ENCODE measurements around the gene HOPX. TPM values are rescaled to one million over a fixed set of nuclear protein-coding genes. Genes with fewer than 3 reads are reported as not detected.

Gene HOPX
- total RNA-seq, 1 experiment from 2014 or later: 0.26 TPM

GRCh38 chr4:56650262-56651055, 30.6 kb downstream of the HOPX start:
- H3K27me3 Mint-ChIP-seq (ENCODE audit: low read depth): peaks cover 71% of the 10 kb centered on the region
- H3K27ac Mint-ChIP-seq: no peak overlapping the region
- H3K9me3 Mint-ChIP-seq: peaks cover 16% of the 10 kb centered on the region
- peaks cover 4% of the 10 kb centered on the region; the same call in 1 of the 2 replicates for H3K36me3 Mint-ChIP-seq
- ChIA-PET POLR2A (interaction anchor here (0.6 kb wide), 1 partner anchor 46 kb away, joined by 3 read pairs; no protein-coding TSS in a partner anchor), CTCF (interaction anchor here (1.1 to 2.0 kb wide), 7 partner anchors 10 to 186 kb away, joined by 3 to 11 read pairs (median 5); no protein-coding TSS in a partner anchor)
- H3K4me3 Mint-ChIP-seq: no peak overlapping the region
- TF ChIP-seq ELF4 (CRISPR knock-in tag; IDR thresholded peaks at IDR 0.05; ENCODE audit: low read depth): no peak
- H3K4me1 Mint-ChIP-seq: peaks cover 11% of the 10 kb centered on the region
- ATAC-seq (peak; percentile 79), DNase-seq (ENCODE audit: low spot score) (no peak)

- Mint-ChIP-seq H3K27ac (no peak overlapping the region), H3K27me3 (ENCODE audit: low read depth) (peaks cover 63% of the 10 kb centered on the region), H3K4me3 (no peak overlapping the region), H3K9me3 (peaks cover 16% of the 10 kb centered on the region), H3K4me1 (peaks cover 3% of the 10 kb centered on the region), H3K36me3 (peaks cover 4% of the 10 kb centered on the region; the same call in 1 of the 2 replicates)
- POLR2A ChIA-PET: no interaction called here
- ATAC-seq (no peak), DNase-seq (ENCODE audit: low spot score) (no peak)
- TF ChIP-seq ZBTB21 (CRISPR knock-in tag; IDR thresholded peaks at IDR 0.05; ENCODE audit: borderline replicate concordance): no peak
- CTCF ChIA-PET: interaction anchor here (1.1 to 2.0 kb wide), 7 partner anchors 9 to 187 kb away, joined by 3 to 11 read pairs (median 5); no protein-coding TSS in a partner anchor
These were observed 31.4 kb downstream of the HOPX start for GRCh38 chr4:56649445-56650261.

- CTCF ChIA-PET: no interaction called here
- DNase-seq (ENCODE audit: low spot score): no peak
- peaks cover 4% of the 10 kb centered on the region; the same call in 1 of the 2 replicates for H3K36me3 Mint-ChIP-seq
- no peak overlapping the region for H3K4me3 Mint-ChIP-seq
- no peak overlapping the region for H3K27ac Mint-ChIP-seq
- TF ChIP-seq JAZF1 (CRISPR knock-in tag; IDR thresholded peaks at IDR 0.05) (no peak), FOXJ3 (CRISPR knock-in tag; IDR thresholded peaks at IDR 0.05; ENCODE audit: borderline replicate concordance) (no peak), NFATC4 (CRISPR knock-in tag; IDR thresholded peaks at IDR 0.05) (no peak), MXD4 (CRISPR knock-in tag; IDR thresholded peaks at IDR 0.05; ENCODE audit: borderline replicate concordance) (no peak), ATF2 (CRISPR knock-in tag; IDR thresholded peaks at IDR 0.05; ENCODE audit: borderline replicate concordance, low read depth) (no peak), ERG (CRISPR knock-in tag; IDR thresholded peaks at IDR 0.05) (no peak), PRDM15 (CRISPR knock-in tag; IDR thresholded peaks at IDR 0.05) (no peak), NFE2L1 (CRISPR knock-in tag; IDR thresholded peaks at IDR 0.05) (no peak), FOXK1 (CRISPR knock-in tag; IDR thresholded peaks at IDR 0.05) (no peak), JUN (CRISPR knock-in tag; IDR thresholded peaks at IDR 0.05) (no peak), GTF2I (CRISPR knock-in tag; conservative IDR thresholded peaks at IDR 0.05) (no peak), ETV6 (CRISPR knock-in tag; IDR thresholded peaks at IDR 0.05) (no peak), ELF4 (CRISPR knock-in tag; IDR thresholded peaks at IDR 0.05; ENCODE audit: low read depth) (no peak), CREM (CRISPR knock-in tag; IDR thresholded peaks at IDR 0.05) (no peak), EMX1 (CRISPR knock-in tag; IDR thresholded peaks at IDR 0.05) (no peak), CBFB (CRISPR knock-in tag; IDR thresholded peaks at IDR 0.05; ENCODE audit: low read depth) (no peak), ZNF138 (CRISPR knock-in tag; conservative IDR thresholded peaks at IDR 0.05) (no peak), OVOL2 (CRISPR knock-in tag; IDR thresholded peaks at IDR 0.05; ENCODE audit: borderline replicate concordance) (no peak)
- no peak for ATAC-seq
- peaks cover 55% of the 10 kb centered on the region for H3K27me3 Mint-ChIP-seq (ENCODE audit: low read depth)
- POLR2A ChIA-PET: no interaction called here
- 0 out of 2 replicates have a peak, but pooled peaks cover 2% of the 10 kb centered on the region for H3K4me1 Mint-ChIP-seq
- peaks cover 16% of the 10 kb centered on the region for H3K9me3 Mint-ChIP-seq
These were observed 32.3 kb downstream of the HOPX start for GRCh38 chr4:56648824-56649151.

All from WTC11 (cell line).